Stimulated activated CD8-positive, alpha-beta memory T cell treated with anti-CD3 and anti-CD28 coated beads, Interleukin-12 subunit alpha, Interleukin-12 subunit beta, amount 100 ng/mL, for 1 hour (primary cell): ENCODE results near the gene KIAA0232.

Experiments
- DNase-seq: peaks from one replicate; pipeline ENCODE4 v3.0.0-alpha.2; 2020; ENCODE audit warnings: low read depth

KIAA0232 gene

GRCh38 chr4:6916587-6917460, 134.3 kb downstream of the KIAA0232 start:
- DNase-seq: peak; percentile 48

- DNase-seq: no peak
Measured at GRCh38 chr4:6917461-6918271, 135.1 kb downstream of the KIAA0232 start.

GRCh38 chr4:6918338-6918737, 135.8 kb downstream of the KIAA0232 start:
- no peak for DNase-seq

GRCh38 chr4:6920171-6920570, 137.6 kb downstream of the KIAA0232 start:
- DNase-seq: no peak

- no peak for DNase-seq
Measured at GRCh38 chr4:6923507-6923906, 141.0 kb downstream of the KIAA0232 start.

- no peak for DNase-seq
Measured at GRCh38 chr4:6924361-6924779, 141.8 kb downstream of the KIAA0232 start.

GRCh38 chr4:6925357-6925836, 142.9 kb downstream of the KIAA0232 start:
- no peak for DNase-seq

GRCh38 chr4:6926081-6926480, 143.6 kb downstream of the KIAA0232 start:
- no peak for DNase-seq

- peak; percentile 43 for DNase-seq
Measured at GRCh38 chr4:6926681-6927478, 144.4 kb downstream of the KIAA0232 start.

GRCh38 chr4:6928081-6928480, 145.6 kb downstream of the KIAA0232 start:
- DNase-seq: no peak

GRCh38 chr4:6929339-6929811, 146.8 kb downstream of the KIAA0232 start:
- DNase-seq: no peak

GRCh38 chr4:6929812-6930464, 147.4 kb downstream of the KIAA0232 start:
- no peak for DNase-seq

GRCh38 chr4:6932475-6932874, 149.9 kb downstream of the KIAA0232 start:
- no peak for DNase-seq

GRCh38 chr4:6932918-6933317, 150.4 kb downstream of the KIAA0232 start:
- no peak for DNase-seq
